ENCODE data around the gene PRDX5. TPM values are rescaled to one million over a fixed set of nuclear protein-coding genes. Genes with fewer than 3 reads are reported as not detected.

PRDX5 gene
- total and polyA plus RNA-seq, 9 of the 15 experiments (the other 6 are each of a cell fraction or from before 2014, with no cell fraction given), result 40.8 to 327 (median 204) TPM

- no peak for TF ChIP-seq CHD7 (IDR thresholded peaks at IDR 0.05; ENCODE audit: low read depth, low read length)
- no peak for TF ChIP-seq CGGBP1 (CRISPR knock-in tag; IDR thresholded peaks at IDR 0.05)
- TF ChIP-seq PURB (CRISPR knock-in tag; IDR thresholded peaks at IDR 0.05; ENCODE audit: low read depth), result no peak
- no peak; the same call in 1 of the 2 replicates for TF ChIP-seq STAG1 (CRISPR knock-in tag; IDR thresholded peaks at IDR 0.05; ENCODE audit: borderline replicate concordance)
- TF ChIP-seq DIDO1 (tag; IDR thresholded peaks at IDR 0.05; ENCODE audit: low read depth), result no peak
- no peak for TF ChIP-seq YBX1 (IDR thresholded peaks at IDR 0.05)
- peak; percentile 25; the same call in 1 of the 2 replicates for TF ChIP-seq ILF3 (IDR thresholded peaks at IDR 0.05; ENCODE audit: borderline replicate concordance)
- TF ChIP-seq CBX2 (IDR thresholded peaks at IDR 0.05; ENCODE audit: insufficient read depth, low read length, poor library complexity, severe bottlenecking), result no peak
- no peak for TF ChIP-seq SREBF1 (IDR thresholded peaks at IDR 0.05; ENCODE audit: borderline replicate concordance, low read depth, low read length)
- no peak; the same call in 1 of the 2 replicates for TF ChIP-seq LARP7 (IDR thresholded peaks at IDR 0.05)
- TF ChIP-seq SMARCB1 (IDR thresholded peaks at IDR 0.05; ENCODE audit: insufficient read length, low read depth), result no peak
- TF ChIP-seq PHB (CRISPR knock-in tag; IDR thresholded peaks at IDR 0.05), result no peak
- TF ChIP-seq ZNF274 (IDR thresholded peaks at IDR 0.05; ENCODE audit: borderline replicate concordance, low read depth, low read length), result no peak
- TF ChIP-seq ZFPM2 (CRISPR knock-in tag; IDR thresholded peaks at IDR 0.05), result 0 out of 2 replicates have a peak, but pooled peaks have one; percentile 14
- no peak for TF ChIP-seq RHOXF2B (CRISPR knock-in tag; conservative IDR thresholded peaks at IDR 0.05)
- no peak for TF ChIP-seq ZNF586 (CRISPR knock-in tag; conservative IDR thresholded peaks at IDR 0.05)
- no peak for TF ChIP-seq SP2 (IDR thresholded peaks at IDR 0.05; ENCODE audit: extremely low read depth, low read depth, low read length, poor library complexity, severe bottlenecking)
- no peak for TF ChIP-seq SMAD2 (IDR thresholded peaks at IDR 0.05; ENCODE audit: low read depth, low read length)
- no peak for TF ChIP-seq ZC3H11A (IDR thresholded peaks at IDR 0.05; ENCODE audit: low read depth, low read length)
Measured at GRCh38 chr11:64268893-64269539, 48.9 kb upstream of the PRDX5 start (continued).
